ENCODE measurements around the gene PPP1R26. TPM values are rescaled to one million over a fixed set of nuclear protein-coding genes. Genes with fewer than 3 reads are reported as not detected.

PPP1R26 gene
- total and polyA plus RNA-seq, 2 of the 13 experiments (the other 11 are each of a cell fraction or from before 2014, with no cell fraction given) = 8.6 to 11.6 TPM

GRCh38 chr9:135500525-135501260 lies 21.1 kb downstream of the PPP1R26 start, which contains the start of gene MRPS2 (continued):
- TF ChIP-seq PRDM10 (CRISPR knock-in tag; IDR thresholded peaks at IDR 0.05; ENCODE audit: low read depth) = no peak
- TF ChIP-seq ZNF274 (CRISPR knock-in tag; IDR thresholded peaks at IDR 0.05) = peak; percentile 68
- TF ChIP-seq ZNF703 (CRISPR knock-in tag; IDR thresholded peaks at IDR 0.05; ENCODE audit: borderline replicate concordance) = peak; percentile 87; the same call in 1 of the 2 replicates
- no peak for TF ChIP-seq REXO4 (CRISPR knock-in tag; IDR thresholded peaks at IDR 0.05; ENCODE audit: borderline replicate concordance)
- 0 out of 2 replicates have a peak, but pooled peaks have one; percentile 45 for TF ChIP-seq ZFP36L2 (CRISPR knock-in tag; IDR thresholded peaks at IDR 0.05)
- TF ChIP-seq PRMT3 (CRISPR knock-in tag; IDR thresholded peaks at IDR 0.05; ENCODE audit: borderline replicate concordance, low read depth) = no peak
- 0 out of 2 replicates have a peak, but pooled peaks have one; percentile 20 for TF ChIP-seq MXD4 (CRISPR knock-in tag; IDR thresholded peaks at IDR 0.05)
- TF ChIP-seq GABPB1 (CRISPR knock-in tag; IDR thresholded peaks at IDR 0.05) = peak; percentile 90
- TF ChIP-seq ZKSCAN5 (CRISPR knock-in tag; IDR thresholded peaks at IDR 0.05) = no peak
- TF ChIP-seq IKZF5 (CRISPR knock-in tag; IDR thresholded peaks at IDR 0.05) = peak; percentile 75; the same call in 1 of the 2 replicates
- TF ChIP-seq TFAP4 (IDR thresholded peaks at IDR 0.05; ENCODE audit: borderline replicate concordance, low read depth) = peak; percentile 12; the same call in 1 of the 2 replicates
- TF ChIP-seq SMAD9 (CRISPR knock-in tag; IDR thresholded peaks at IDR 0.05) = no peak
- TF ChIP-seq NR0B2 (CRISPR knock-in tag; IDR thresholded peaks at IDR 0.05) = peak; percentile 75; the same call in 1 of the 2 replicates
- no peak for TF ChIP-seq ZNF576 (CRISPR knock-in tag; IDR thresholded peaks at IDR 0.05)
- peak; percentile 71 for TF ChIP-seq ZBTB14 (CRISPR knock-in tag; IDR thresholded peaks at IDR 0.05)
- TF ChIP-seq ZNF557 (CRISPR knock-in tag; IDR thresholded peaks at IDR 0.05) = no peak
- TF ChIP-seq SALL1 (CRISPR knock-in tag; IDR thresholded peaks at IDR 0.05) = peak; percentile 81
- no peak for TF ChIP-seq ZSCAN12 (CRISPR knock-in tag; IDR thresholded peaks at IDR 0.05)
- no peak for TF ChIP-seq MZF1 (CRISPR knock-in tag; IDR thresholded peaks at IDR 0.05; ENCODE audit: borderline replicate concordance)
- peak; percentile 75; the same call in 1 of the 2 replicates for TF ChIP-seq ZNF329 (CRISPR knock-in tag; IDR thresholded peaks at IDR 0.05; ENCODE audit: low read depth)
- no peak for TF ChIP-seq SIN3B (IDR thresholded peaks at IDR 0.05; ENCODE audit: low read length)
- peak; percentile 89; the same call in 1 of the 2 replicates for TF ChIP-seq HOXA9 (CRISPR knock-in tag; IDR thresholded peaks at IDR 0.05; ENCODE audit: borderline replicate concordance)

All from HepG2 (cell line).